ENCODE measurements around the gene STEAP2.

STEAP2 gene

DNA sequence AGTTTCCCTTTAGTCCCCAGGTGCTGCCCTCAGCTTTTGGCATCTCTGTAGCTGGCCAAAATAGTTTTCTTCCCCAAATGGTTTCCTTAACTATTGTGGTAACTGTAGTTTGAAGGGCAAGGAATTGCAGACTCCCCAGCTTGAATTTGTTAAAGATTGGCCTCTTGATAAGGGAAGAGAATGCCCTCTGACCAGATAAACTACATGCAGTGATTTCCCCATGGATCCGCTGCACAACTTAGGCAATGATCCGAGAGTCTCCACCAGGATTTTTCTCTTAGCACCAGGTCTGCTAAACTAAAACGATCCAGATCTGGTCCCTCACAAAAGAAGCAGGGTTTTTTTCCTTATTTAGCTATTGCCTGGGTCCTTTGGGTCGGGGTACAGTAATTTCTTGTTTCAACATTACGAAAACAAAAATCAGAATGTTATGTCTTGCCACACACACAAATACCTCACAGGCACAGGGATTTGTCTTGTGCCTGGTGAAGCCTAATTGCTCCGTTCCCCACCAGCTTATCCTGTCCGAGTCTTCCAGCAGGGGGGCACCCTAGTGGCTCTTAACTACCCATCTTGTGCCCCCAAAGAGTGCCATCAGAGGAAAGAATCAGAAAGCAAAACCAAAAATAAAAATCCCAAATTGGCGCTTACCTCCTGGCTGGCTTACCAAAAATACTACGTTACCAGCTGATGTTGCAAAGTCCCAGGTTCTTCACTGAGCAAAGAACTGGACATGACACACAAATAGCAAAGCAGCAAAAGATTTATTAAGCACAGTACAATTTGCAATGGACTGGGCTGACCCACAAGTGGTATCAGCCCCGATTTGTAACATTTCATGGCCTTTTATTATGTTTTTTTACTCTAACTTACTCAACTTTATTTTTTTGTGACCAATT is 16.4 kb upstream of the STEAP2 start:
- DNase-seq, result no peak

DNA sequence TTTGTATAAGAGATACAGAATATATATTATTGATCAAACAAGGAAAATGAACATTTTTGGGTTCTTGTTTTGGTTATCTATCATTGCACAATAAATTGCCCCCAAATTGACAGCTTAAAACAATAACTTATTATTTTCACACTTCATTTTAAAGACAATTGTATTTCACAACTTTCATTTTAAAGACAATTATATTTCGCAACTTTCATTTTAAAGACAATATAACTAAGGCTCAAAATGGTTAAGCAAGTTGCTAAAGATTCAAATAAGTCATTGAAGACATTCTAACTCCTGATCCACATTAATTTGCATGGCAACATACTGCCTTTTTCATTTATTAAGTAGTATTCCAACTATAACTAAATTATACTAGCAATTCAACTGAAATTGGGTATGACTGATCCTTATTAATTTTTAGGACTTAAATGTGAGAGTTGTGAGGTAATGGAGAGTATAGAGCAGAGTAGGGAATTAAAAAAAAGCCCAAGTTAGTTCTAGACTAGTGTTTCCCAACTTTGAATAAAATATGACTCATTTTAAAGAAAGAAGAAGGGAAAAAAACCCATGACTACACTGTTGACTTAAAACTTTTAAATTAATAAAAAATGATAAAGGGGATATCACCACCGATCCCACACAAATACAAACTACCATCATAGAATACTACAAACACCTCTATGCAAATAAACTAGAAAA is 9.9 kb upstream of the STEAP2 start:
- DNase-seq, result no peak

DNA sequence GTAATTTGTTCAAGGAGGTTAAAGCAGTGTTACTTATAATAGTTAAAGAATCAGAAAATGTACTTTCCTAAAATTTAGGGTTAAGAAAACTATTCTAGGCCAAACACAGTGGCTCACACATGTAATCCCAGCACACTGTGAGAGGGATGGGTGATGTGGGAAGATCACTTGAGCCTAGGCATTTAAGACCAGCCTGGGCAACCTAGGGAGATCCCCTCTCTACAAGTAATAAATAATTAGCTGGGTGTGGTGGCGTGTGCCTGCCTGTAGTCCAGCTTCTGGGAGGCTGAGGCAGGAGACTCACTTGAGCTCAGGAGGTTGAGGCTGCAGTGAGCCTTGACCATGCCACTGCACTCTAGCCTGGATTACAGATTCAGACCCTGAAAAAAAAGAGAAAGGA is 3.6 kb upstream of the STEAP2 start:
- DNase-seq, result no peak

DNA sequence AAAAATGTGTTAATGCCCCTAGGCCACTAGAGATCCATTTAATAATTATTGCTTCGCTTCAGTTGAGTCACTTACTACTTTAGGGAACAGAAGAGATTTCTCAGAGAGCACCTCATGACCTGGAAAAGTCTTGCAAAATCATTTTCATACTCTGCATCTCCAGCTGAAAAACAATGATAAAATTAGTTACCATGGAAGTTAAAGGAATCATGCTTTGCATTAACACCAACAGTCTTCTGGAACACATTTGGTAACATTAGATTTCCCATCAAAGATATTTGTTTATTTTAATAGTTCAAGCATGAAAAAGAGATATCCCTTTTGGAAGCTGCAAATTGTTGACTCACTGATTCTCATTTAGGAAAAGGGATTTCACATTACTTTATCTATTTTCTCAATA is 1.8 kb upstream of the STEAP2 start:
- no peak for DNase-seq

DNA sequence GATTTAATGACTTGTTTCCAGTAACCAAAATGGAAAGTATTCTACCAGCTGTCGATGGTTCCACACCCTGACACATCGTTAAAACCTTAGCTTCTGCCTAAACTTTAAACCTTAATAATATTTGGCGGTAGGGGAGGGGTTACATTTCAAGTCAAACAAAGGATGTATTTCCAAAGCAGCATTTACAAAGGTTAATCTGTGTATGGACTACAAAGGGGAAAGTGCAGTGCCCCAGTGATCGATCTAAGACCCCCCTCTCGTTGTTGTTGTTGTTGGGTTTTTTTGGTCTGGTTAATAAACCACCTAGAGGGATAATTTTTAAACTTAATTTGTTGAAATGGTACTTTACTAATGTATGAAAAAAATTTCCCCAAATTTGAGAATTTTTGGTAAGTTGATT is 1.1 kb upstream of the STEAP2 start:
- DNase-seq, result no peak

DNA sequence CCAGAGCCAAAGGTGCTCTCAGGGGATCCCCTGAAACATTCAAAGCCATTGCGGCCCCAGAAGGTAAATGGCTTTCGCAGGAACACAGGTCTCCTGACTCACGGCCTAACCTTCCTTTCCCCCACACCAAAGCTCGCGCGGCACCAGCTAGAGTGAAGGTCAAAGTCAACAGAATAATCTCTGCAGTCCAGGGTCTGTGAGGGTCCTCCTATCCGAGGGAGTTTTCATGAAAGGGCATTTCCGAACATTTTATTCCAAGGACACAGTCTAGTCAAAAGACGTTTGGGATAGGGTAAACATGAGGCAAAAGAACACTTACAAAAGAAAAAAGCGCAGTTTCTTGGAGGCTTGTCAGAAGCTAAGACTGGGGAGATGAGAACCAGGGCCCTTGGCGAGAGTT is 559 bp upstream of the STEAP2 start:
- DNase-seq, result no peak

DNA sequence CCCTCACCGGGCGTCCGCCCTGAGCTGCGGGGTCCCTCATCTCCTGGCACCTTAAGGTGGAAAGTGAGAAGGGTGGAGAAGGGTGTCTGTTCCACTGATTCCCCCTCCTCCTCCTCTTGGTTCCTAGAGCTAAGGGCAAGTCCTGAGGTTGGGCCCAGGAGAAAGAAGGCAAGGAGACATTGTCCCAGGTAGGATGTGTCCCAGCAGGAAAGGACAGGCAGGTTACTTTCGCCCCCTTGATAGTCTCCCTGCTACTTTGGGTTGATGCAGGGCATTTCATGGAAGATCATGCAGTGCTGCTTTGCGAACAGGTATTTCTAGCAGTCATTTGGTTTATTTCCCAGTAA is 582 bp downstream of the STEAP2 start:
- no peak for DNase-seq

DNA sequence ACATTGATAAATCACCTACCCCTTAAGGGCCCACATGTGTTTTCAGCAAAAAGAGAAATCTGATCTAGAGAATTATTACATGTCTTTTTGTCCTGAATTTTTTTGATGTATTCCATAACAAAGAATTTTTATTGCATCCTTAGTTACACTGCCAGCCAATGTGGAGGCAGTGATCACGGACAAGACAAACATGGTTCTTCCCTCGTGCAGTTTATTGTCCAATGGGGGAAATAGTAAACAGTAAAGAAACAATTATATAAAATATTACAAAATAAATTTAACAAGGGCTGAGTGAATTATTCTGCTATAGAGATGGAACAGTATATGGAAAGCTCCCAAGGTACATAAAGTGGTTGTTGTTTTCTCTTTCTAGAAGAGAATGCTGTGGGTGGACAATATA is 2.0 kb downstream of the STEAP2 start:
- no peak for DNase-seq

DNA sequence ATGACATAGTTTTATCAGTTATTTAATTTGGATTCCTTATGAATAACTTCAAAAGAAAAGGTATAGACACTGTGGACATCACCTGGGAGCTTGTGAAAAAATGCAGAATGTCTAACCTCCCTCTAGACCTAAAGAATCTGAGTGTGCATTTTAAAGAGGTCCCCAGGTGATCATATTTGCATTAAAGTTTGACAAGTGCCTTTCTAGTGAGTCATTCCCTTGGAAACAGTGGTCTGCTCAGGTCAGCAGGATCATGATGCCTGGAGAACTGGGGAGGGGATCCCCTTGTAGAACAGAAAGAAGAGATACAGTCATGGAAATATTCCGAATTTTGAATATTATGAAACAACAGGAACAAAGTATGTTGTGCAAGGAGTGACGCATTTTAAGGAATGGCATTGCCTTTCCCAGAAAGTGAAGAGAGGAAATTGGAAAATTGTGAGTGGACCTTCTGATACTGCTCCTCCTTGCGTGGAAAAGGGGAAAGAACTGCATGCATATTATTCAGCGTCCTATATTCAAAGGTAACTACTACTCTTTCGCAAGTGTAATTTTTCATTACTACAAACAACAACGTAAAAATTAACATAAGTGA is 4.6 kb downstream of the STEAP2 start:
- DNase-seq, result no peak

DNA sequence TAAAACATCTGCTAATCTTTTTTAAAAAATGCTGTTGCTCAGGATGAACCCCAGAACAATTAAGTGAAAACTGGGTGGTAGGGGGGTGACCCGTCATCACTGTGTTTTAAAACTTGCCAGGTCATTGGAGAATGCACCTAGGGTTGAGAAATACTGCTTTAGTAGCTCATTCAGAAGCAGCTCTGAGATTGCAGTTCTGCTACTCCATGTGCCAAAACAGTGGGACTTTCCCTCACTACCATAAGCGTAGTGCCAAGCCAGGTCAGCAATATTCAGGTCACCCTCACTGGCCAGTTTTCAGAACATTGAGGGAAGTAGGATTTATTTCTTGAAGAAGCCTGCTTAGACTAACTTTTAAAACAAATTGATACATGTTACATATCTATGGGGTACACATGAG is 5.2 kb downstream of the STEAP2 start:
- DNase-seq, result no peak

DNA sequence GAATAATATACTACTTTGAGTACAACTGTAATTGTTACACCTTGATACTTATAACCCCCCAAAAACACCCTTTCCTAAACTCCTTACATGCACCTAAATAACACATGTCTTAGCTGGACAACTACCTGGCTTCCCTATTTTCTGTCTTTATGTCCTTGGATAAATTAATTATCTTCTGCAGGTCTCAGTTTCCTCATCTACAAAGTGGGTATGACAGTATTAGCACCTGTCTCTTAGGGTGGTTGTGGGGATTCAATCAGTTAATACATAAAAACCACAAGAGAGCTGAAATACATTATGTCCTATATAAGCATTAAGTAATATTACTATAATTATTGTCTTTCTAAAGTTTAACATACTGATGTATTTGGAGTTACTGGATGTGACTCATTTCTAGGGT is 10.8 kb downstream of the STEAP2 start:
- DNase-seq, result no peak

DNA sequence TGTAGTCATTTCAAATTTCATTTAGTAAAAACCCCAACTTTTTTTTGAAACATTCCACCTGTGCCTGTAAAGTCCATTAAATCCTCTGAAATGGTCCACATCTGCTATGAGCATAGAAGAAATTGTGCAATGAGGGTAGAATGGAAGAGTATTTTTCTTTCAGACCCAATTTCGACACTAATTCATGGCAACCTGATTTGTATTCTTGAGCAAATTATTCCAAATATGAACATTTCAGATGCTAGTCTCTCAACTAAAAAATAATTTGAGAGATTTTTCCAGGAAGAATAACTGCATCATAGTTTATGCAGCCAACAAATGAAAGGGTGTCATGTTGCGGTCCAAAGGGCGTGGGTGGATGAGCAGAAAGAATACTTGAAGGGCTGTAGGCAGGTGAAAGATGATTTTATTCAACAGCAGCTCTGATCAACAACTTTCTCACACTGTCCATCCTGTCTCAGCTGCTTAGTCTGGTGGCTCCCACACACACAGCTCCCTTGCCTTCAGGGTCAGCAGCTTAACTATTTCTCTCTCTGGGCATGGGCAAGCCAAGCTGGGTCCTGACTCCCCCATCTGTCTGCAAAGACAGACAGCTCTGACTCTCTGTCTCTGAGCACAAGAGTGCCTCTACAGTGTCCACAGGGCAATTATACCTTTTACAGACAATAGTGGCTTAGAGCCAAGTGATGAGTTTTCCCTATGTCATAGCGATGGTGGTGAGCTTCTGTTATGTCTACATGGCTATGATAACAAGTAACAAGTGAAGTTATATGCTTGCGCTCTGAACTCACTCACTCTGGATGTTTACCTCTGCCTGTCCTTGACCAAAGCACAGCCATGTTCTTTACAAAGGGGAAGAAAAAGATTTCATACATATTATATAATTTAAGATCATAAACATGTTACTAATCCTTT is 11.5 kb downstream of the STEAP2 start:
- no peak for DNase-seq

DNA sequence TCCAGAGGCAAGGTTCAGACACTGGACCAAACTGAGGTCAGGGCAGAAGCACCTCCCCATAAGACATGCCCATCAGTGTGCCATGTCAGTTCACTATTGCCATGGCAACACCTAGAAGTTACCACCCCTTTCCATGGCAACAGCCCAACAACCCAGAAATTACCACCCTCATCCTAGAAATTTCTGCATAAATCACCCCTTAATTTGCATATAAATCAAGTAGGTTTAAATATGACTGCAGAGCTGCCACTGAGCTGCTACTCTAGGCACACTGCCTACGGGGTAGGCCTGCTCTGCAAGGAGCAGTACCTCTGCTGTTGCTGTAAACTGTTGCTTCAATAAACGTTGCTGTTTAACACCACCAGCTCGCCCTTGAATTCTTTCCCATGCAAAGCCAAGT is 12.7 kb downstream of the STEAP2 start:
- DNase-seq, result no peak

DNA sequence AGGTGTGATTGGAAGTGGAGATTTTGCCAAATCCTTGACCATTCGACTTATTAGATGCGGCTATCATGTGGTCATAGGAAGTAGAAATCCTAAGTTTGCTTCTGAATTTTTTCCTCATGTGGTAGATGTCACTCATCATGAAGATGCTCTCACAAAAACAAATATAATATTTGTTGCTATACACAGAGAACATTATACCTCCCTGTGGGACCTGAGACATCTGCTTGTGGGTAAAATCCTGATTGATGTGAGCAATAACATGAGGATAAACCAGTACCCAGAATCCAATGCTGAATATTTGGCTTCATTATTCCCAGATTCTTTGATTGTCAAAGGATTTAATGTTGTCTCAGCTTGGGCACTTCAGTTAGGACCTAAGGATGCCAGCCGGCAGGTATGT is 13.6 kb downstream of the STEAP2 start:
- no peak for DNase-seq

DNA sequence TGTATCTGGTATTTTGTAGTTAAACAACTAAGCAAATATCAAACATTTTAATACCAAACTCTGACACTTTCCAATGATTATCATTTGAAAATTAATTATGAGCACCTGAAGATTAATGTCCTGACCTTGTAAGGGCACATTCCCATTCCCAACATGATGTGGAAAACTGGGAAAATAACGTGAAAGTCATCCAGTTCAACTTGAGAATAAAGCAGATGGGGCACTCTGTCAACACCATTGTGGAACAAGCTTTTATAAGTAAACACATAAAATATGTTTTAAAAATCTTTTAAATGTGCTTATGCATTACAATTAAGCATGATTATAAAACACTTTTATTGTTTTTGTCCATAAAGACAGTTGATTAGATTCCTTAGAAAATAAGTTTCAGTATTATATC is 14.1 kb downstream of the STEAP2 start:
- DNase-seq, result no peak

DNA sequence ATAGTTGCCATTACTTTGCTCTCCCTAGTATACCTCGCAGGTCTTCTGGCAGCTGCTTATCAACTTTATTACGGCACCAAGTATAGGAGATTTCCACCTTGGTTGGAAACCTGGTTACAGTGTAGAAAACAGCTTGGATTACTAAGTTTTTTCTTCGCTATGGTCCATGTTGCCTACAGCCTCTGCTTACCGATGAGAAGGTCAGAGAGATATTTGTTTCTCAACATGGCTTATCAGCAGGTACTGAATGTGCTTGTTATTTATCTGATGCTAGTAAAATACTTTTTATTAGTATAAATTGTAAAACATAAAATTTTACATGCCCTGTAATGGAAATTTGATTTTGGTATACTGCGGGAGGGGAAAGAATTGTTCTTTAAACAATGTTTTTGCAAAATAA is 15.7 kb downstream of the STEAP2 start:
- no peak for DNase-seq

DNA sequence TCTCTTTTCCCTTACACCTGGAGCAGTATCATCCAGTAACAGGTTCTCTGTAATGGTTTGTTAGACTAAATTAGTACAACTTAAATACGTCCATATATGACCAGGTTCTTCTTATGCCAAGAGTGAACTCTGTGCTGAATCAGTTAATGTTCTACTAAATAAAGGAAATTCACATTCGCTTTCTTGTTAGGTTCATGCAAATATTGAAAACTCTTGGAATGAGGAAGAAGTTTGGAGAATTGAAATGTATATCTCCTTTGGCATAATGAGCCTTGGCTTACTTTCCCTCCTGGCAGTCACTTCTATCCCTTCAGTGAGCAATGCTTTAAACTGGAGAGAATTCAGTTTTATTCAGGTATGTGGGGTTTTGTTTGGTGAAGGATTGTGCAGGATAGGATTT is 18.1 kb downstream of the STEAP2 start:
- DNase-seq, result no peak

DNA sequence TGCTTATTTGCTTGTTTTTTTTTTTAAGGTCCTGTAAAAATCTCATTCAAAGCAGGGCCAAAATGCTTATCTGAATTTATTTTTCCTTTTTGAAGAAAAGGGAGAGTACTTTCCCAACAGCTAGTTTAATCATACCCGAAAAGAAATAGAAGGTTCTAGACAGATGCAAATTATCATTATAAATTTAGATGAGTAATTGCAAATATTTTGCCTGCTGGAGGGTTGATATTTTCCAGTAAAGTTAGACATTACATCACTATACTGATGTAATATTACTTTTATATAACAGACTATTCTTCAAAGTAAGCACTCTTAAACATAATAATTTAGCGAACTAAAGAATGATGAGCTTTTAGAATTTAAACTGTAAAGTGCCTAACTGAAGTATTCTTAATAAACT is 19.3 kb downstream of the STEAP2 start:
- no peak for DNase-seq

DNA sequence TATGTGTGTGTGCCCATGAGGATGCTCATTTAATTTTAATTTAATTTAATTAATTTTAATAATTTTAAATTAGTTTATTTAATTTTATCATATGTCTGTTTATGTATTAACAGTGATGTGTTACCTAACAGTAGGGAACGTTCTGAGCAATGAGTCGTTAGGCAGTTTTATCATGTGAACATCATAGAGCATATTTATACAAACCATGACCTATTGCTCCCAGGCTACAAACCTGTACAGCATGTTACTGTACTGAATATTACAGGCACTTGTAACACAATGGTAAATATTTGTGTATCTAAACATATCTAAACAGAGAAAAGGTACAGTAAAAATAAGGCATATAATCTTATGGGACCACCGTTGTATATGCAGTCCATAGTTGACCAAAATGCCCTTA is 19.8 kb downstream of the STEAP2 start:
- no peak for DNase-seq

DNA sequence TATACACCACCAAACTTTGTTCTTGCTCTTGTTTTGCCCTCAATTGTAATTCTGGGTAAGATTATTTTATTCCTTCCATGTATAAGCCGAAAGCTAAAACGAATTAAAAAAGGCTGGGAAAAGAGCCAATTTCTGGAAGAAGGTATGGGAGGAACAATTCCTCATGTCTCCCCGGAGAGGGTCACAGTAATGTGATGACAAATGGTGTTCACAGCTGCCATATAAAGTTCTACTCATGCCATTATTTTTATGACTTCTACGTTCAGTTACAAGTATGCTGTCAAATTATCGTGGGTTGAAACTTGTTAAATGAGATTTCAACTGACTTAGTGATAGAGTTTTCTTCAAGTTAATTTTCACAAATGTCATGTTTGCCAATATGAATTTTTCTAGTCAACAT is 20.9 kb downstream of the STEAP2 start:
- no peak for DNase-seq

DNA sequence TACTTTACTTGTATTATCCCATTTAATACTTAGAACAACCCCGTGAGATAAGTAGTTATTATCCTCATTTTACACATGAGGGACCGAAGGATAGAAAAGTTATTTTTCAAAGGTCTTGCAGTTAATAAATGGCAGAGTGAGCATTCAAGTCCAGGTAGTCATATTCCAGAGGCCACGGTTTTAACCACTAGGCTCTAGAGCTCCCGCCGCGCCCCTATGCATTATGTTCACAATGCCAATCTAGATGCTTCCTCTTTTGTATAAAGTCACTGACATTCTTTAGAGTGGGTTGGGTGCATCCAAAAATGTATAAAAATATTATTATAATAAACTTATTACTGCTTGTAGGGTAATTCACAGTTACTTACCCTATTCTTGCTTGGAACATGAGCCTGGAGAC is 22.0 kb downstream of the STEAP2 start:
- no peak for DNase-seq

DNA sequence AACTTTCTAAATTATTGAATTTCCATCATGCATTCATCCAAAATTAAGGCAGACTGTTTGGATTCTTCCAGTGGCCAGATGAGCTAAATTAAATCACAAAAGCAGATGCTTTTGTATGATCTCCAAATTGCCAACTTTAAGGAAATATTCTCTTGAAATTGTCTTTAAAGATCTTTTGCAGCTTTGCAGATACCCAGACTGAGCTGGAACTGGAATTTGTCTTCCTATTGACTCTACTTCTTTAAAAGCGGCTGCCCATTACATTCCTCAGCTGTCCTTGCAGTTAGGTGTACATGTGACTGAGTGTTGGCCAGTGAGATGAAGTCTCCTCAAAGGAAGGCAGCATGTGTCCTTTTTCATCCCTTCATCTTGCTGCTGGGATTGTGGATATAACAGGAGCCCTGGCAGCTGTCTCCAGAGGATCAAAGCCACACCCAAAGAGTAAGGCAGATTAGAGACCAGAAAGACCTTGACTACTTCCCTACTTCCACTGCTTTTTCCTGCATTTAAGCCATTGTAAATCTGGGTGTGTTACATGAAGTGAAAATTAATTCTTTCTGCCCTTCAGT is 25.3 kb downstream of the STEAP2 start:
- DNase-seq, result no peak

DNA sequence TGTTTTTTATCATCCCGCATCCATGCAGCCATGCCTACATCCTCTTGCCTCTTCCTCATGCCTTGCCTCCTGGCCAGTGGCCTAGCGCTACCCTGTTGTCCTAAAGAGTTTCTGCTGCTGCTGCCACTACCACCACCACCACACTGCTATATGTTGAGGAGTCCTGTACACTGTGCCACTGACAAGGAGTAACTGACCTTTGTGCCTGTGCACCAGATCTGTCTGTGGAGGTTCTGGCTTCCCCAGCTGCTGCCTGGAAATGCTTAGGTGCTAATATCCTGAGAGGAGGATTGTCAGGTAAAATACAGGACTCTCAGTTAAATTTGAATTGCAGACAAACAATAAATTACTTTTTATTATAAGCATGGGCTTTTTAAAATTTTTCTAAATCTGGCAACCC is 26.5 kb downstream of the STEAP2 start:
- no peak for DNase-seq
